Right kidney (tissue), 1 donor: Measurements from ENCODE around the gene LIAS.
A peak's percentile ranks its signal among the peaks of the same experiment; 100 is the strongest.
"Not testable (repeated sequence)": the region's sequence is repeated elsewhere in the genome, so short reads cannot be mapped to it uniquely, and the experiment has no call there.

ENCODE experiments used
- DNase-seq: peaks from one replicate; pipeline ENCODE4 v3.0.0-alpha.2; 2016

LIAS gene

GRCh38 chr4:39452153-39452859, 6.5 kb upstream of the LIAS start:
- DNase-seq, result no peak

GRCh38 chr4:39452860-39453587, 5.8 kb upstream of the LIAS start:
- no peak for DNase-seq

- DNase-seq, result no peak
Observed at GRCh38 chr4:39453738-39454137, 5.1 kb upstream of the LIAS start.

DNA sequence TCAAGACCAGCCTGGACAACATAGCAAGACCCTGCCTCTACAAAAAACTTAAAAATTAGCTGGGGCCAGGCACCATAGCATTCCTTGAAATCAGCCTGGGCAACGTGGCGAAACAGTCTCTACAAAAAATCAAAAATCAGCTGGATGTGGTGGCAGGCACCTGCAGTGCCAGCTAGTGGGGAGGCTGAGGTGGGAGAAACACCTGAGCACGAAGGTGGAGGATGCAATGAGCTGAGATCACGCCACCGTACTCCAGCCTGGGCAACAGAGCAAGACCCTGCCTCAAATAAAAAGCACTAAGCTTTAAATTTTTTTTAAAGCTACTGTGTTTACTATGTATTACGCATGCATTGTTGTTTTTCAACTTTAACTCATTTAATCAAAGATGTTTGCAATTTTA, 3.4 kb upstream of the LIAS start:
- no peak for DNase-seq

GRCh38 chr4:39456946-39457763, 1.7 kb upstream of the LIAS start:
- DNase-seq, result no peak

GRCh38 chr4:39458161-39458504, 723 bp upstream of the LIAS start:
- DNase-seq, result not testable (repeated sequence)

DNA sequence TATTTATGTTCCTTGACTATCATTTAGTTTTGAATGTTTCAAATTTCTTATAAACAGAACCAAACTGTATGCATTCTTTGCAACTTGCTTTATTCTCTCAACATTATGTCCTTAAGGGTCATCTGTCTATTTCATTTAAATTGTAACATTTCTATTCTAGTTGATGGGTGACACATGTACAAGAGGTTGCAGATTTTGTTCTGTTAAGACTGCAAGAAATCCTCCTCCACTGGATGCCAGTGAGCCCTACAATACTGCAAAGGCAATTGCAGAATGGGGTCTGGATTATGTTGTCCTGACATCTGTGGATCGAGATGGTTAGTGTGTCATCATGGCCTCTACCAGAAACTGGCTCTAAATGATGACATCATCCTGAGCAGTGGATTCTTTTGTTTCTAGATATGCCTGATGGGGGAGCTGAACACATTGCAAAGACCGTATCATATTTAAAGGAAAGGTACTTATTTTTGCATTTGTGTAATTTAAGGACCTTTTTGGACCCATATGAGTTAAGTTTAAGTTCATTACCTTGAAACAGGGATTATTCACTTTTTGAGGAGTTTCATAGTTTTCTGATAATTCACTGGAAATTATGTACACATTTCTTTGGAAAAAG, 6.1 kb downstream of the LIAS start:
- no peak for DNase-seq

DNA sequence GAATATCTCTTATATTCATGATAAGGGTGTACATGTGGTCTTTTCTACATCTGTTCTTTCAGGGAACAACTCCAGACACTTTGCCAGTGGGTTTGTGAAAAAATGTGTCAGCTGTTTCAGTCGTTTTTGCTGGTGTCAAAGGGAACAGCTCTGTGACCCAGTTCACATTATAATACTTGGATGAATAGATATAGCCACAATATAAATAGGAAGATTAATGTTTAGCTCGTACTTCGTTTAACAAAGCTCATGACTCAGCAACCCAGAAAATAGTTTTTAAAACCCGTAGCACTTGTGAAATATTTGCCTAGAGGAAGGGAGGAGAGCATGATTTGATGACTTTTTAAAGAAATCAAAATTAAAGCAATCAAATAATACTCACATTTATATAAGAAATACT, 7.9 kb downstream of the LIAS start:
- DNase-seq, result no peak

- DNase-seq, result no peak
Observed at GRCh38 chr4:39467464-39467863, 8.6 kb downstream of the LIAS start.

DNA sequence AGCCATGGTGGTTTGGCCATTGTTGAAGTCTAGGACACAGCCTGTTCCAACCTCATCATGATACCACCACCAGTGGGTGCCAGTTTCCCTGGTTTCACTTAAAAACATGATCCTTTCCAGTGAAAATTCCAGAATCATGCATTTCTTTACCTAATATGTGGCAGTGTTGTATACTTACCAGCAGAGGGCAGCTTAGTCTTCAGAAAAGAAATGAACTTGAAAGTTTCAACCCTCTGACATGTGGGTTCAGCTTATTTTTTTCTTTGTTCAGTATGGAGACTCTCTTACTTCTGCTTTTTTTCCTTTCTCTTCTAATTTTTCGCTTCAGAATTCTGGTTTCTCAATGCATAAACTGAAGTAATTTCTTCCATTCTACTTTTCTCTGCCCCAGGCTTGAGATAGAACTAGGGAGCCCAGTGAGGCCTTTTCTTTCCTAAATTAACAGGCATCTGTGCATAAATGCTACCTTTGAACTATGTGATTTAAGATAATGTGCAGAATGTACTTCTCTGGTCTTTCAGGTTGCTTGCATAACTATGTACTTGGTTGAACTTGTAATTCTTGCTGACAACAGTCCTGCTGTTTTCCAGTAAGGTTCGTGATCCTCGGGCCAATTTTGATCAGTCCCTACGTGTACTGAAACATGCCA, 10.7 kb downstream of the LIAS start:
- DNase-seq, result peak; percentile 36

GRCh38 chr4:39470402-39470801, 11.5 kb downstream of the LIAS start:
- DNase-seq, result no peak

DNA sequence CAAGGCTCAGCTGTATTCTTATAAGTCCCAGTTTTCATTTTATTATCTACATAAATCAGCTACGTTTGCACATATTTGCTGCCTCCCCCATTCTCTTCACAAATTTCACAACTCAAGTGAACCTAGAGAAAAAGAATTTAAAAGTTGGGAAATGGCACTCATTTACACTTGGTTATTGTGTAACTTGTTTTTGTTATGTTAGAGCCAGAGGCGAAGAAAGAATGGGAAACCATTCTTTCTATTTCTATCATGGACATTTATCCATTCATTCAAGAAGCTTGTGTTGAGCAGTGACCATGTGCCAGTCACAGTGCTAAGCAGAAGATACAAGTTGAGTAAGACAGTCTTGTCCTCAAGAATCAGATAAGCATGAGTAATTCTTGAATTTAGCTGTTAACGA, 13.5 kb downstream of the LIAS start:
- DNase-seq, result no peak

DNA sequence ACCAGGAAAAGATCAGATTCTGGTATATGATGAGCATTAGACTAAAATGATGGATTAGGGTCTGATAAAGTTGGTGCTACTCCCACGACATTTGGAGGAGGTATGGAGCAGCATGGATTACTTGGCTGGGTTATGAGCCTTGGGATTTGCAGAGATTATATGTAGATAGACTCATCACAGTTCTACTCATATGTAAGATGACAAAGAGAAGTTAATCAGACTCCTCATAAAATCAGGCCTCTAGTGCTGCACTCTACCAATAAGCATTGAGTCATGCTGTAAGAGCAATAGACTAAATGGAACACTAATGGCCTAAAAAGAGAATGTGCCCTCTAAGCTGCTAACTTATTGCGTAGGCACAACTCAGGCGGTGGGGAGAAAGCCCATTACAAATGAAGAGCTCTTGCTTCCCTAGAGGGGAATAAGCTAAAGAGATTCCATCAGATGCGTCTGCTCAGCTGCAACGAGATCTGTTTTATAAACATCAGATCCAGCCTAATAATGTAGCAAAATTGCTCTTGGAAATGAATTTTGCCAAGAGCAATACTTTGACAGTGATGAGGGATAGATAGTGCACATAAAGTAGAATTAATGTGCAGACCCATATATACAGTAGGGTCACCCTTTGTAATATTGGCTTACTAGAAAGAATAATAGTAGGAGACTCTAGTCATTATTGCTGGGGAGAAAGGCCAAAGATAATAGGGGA, 17.5 kb downstream of the LIAS start:
- DNase-seq, result no peak

GRCh38 chr4:39480251-39480650, 21.4 kb downstream of the LIAS start:
- DNase-seq, result no peak

DNA sequence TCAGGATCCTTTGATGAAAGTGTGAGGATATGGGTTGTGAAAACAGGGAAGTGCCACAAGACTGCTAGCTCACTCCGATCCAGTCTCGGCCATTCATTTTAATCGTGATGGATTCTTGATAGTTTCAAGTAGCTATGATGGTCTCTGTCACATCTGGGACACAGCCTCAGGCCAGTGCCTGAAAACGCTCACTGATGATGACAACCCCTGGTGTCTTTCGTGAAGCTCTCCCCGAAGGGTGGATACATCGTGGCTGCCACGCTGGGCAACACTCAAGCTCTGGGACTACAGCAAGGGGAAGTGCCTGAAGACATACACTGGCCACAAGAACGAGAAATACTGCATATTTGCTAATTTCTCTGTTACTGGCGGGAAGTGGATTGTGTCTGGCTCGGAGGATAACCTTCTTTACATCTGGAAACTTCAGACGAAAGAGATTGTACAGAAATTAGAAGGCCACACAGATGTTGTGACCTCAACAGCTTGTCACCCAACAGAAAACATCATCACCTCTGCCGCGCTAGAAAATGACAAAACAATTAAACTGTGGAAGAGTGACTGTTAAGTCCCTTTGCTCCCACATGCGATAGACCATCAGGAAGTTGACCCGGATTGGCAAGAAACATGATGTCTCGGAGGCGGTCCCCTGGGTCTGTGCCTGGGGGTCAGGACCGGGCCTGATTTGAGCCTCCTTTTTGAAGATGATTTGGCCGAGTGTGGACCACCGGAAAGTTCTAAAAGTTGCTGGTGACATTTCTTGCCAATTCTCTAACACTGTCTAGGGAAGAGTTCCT, 22.2 kb downstream of the LIAS start:
- DNase-seq, result no peak

GRCh38 chr4:39484582-39485272, 25.9 kb downstream of the LIAS start:
- DNase-seq, result no peak

GRCh38 chr4:39486221-39486804, 27.5 kb downstream of the LIAS start:
- DNase-seq, result no peak

DNA sequence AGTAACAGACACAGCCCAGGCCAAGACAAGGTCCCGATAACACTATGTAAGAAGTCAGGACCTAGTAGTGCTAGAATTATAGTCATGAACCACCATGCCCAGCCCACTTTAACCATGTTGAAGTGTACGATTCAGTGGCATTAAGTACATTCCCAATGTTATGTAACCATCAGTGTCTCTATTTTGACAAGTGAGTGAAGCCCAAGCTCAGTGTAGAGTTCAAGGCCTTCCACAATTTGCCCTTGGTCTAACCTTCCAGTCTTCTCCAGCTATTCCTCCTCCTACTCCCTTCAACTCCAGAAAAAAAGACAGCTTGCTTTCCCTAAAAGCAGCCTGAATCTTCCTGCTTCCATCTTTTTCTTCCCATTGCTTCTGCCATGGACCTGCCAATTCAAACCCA, 31.5 kb downstream of the LIAS start:
- no peak for DNase-seq

DNA sequence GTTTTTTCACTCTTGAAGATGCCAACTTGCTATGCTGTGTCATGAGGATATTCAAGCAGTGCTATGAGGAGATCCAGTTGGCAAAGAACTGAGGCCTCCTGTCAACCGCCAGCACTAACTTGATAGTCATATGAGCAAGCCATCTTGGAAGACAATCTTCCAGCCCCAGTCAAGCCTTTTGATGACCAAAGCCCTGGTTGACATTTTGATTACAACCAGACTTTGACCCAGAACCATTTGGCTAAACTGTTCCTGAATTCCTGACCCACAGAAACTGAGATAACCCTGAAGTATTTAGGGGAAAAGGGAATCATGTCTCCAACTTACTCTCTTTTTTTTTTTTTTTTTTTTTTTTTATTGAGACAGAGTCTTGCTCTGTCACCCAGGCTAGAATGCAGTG, 35.5 kb downstream of the LIAS start:
- DNase-seq, result no peak
